HEK293 (cell line): ENCODE results near the gene KDM6A.

Experiments used
- CTCF ChIA-PET: fragments of 350-600 bp; formaldehyde crosslinking; extraction: SDS; loops from one replicate; lab custom pipeline; 2021; ENCODE audit warnings: antibody characterized with exemption; lab: Yijun Ruan, JAX
- POLR2A ChIA-PET: fragments of 300-600 bp; formaldehyde crosslinking; extraction: SDS; loops from one replicate; lab custom pipeline; 2020; ENCODE audit warnings: antibody characterized with exemption, inconsistent platforms; lab: Yijun Ruan, JAX
- H3K27ac ChIP-seq: fragments of 200-500 bp; sonication (Bioruptor generic); 2 replicates; pipeline ENCODE4 v1.5.1; 2014; ENCODE audit warnings: low read depth, low read length, control low read depth, inconsistent platforms; ENCODE audit errors: extremely low read depth
- H3K36me3 ChIP-seq, 2 experiments: fragments of 200-500 bp in 1 of 2; sonication (Bioruptor generic) in 1 of 2; 1 replicate in 1 of 2; 2 replicates in 1 of 2; pipeline ENCODE4 v1.5.1; 2014 to 2017; ENCODE audit warnings: inconsistent platforms in 2 of 2, low read length in 2 of 2; ENCODE audit not compliant: control insufficient read depth in 2 of 2, insufficient read depth in 1 of 2
- H3K4me1 ChIP-seq: fragments of 200-500 bp; sonication (Bioruptor generic); 2 replicates; pipeline ENCODE4 v1.5.1; 2014; ENCODE audit warnings: mild to moderate bottlenecking, low read length, inconsistent platforms; ENCODE audit not compliant: control insufficient read depth, insufficient read depth
- H3K4me3 ChIP-seq: 2 replicates; pipeline ENCODE4 v1.5.1; 2011; ENCODE audit warnings: low read depth, mild to moderate bottlenecking, control low read depth, low read length, moderate library complexity
- H3K9me3 ChIP-seq: fragments of 200-500 bp; sonication (Bioruptor generic); 2 replicates; pipeline ENCODE4 v1.5.1; 2014; ENCODE audit warnings: low read depth, low read length, inconsistent platforms; ENCODE audit not compliant: control insufficient read depth, insufficient read depth
- BCL11A ChIP-seq: fragments of 450-650 bp; formaldehyde crosslinking; IDR thresholded peaks from 2 replicates; pipeline ENCODE4 v1.5.1; 2016; ENCODE audit warnings: low read depth, missing biosample characterization, missing genetic modification characterization
- ELK4 ChIP-seq: IDR thresholded peaks from 2 replicates; pipeline ENCODE4 v1.6.1; 2011; ENCODE audit warnings: mild to moderate bottlenecking, low read depth, low read length, borderline replicate concordance
- FEZF1 ChIP-seq: fragments of 450-650 bp; formaldehyde crosslinking; IDR thresholded peaks from 2 replicates; pipeline ENCODE4 v1.5.1; 2016; ENCODE audit warnings: missing biosample characterization, missing genetic modification characterization
- GLIS1 ChIP-seq: fragments of 450-650 bp; formaldehyde crosslinking; IDR thresholded peaks from 2 replicates; pipeline ENCODE4 v1.5.1; 2016; ENCODE audit warnings: missing biosample characterization, missing genetic modification characterization
- KLF8 ChIP-seq: fragments of 450-650 bp; formaldehyde crosslinking; IDR thresholded peaks from 2 replicates; pipeline ENCODE4 v1.5.1; 2016; ENCODE audit warnings: missing biosample characterization, missing genetic modification characterization
- YY1 ChIP-seq: fragments of 450-650 bp; formaldehyde crosslinking; IDR thresholded peaks from 2 replicates; pipeline ENCODE4 v1.5.1; 2018; ENCODE audit warnings: missing biosample characterization, missing genetic modification characterization
- ZBTB10 ChIP-seq: fragments of 450-650 bp; formaldehyde crosslinking; IDR thresholded peaks from 2 replicates; pipeline ENCODE4 v1.5.1; 2016; ENCODE audit warnings: missing biosample characterization, missing genetic modification characterization
- ZBTB17 ChIP-seq: fragments of 450-650 bp; formaldehyde crosslinking; IDR thresholded peaks from 2 replicates; pipeline ENCODE4 v1.5.1; 2016; ENCODE audit warnings: missing biosample characterization, missing genetic modification characterization
- ZBTB21 ChIP-seq: fragments of 450-650 bp; formaldehyde crosslinking; IDR thresholded peaks from 2 replicates; pipeline ENCODE4 v1.5.1; 2017; ENCODE audit warnings: missing biosample characterization, missing genetic modification characterization
- ZBTB8A ChIP-seq: fragments of 450-650 bp; formaldehyde crosslinking; IDR thresholded peaks from 2 replicates; pipeline ENCODE4 v1.5.1; 2016; ENCODE audit warnings: missing biosample characterization, missing genetic modification characterization
- ZEB2 ChIP-seq: fragments of 450-650 bp; formaldehyde crosslinking; IDR thresholded peaks from 2 replicates; pipeline ENCODE4 v1.5.1; 2016; ENCODE audit warnings: missing biosample characterization, missing genetic modification characterization
- ZFHX2 ChIP-seq: fragments of 450-650 bp; formaldehyde crosslinking; conservative IDR thresholded peaks from 2 replicates; pipeline ENCODE4 v1.5.1; 2016; ENCODE audit warnings: missing biosample characterization, missing genetic modification characterization
- ZFP69B ChIP-seq: fragments of 450-650 bp; formaldehyde crosslinking; IDR thresholded peaks from 2 replicates; pipeline ENCODE4 v1.5.1; 2016; ENCODE audit warnings: missing biosample characterization, missing genetic modification characterization
- ZIC2 ChIP-seq: fragments of 450-650 bp; formaldehyde crosslinking; IDR thresholded peaks from 2 replicates; pipeline ENCODE4 v1.5.1; 2016; ENCODE audit warnings: missing biosample characterization, missing genetic modification characterization
- ZNF114 ChIP-seq: fragments of 450-650 bp; formaldehyde crosslinking; IDR thresholded peaks from 2 replicates; pipeline ENCODE4 v1.5.0; 2017; ENCODE audit warnings: missing biosample characterization, missing genetic modification characterization
- ZNF155 ChIP-seq: fragments of 450-650 bp; formaldehyde crosslinking; IDR thresholded peaks from 2 replicates; pipeline ENCODE4 v1.5.1; 2016; ENCODE audit warnings: missing biosample characterization, missing genetic modification characterization
- ZNF174 ChIP-seq: fragments of 450-650 bp; formaldehyde crosslinking; IDR thresholded peaks from 2 replicates; pipeline ENCODE4 v1.5.0; 2017; ENCODE audit warnings: missing biosample characterization, mild to moderate bottlenecking, missing genetic modification characterization
- ZNF221 ChIP-seq: fragments of 450-650 bp; formaldehyde crosslinking; IDR thresholded peaks from 2 replicates; pipeline ENCODE4 v1.5.1; 2017; ENCODE audit warnings: missing biosample characterization, missing genetic modification characterization, borderline replicate concordance
- ZNF350 ChIP-seq: fragments of 450-650 bp; formaldehyde crosslinking; IDR thresholded peaks from 2 replicates; pipeline ENCODE4 v1.5.0; 2017; ENCODE audit warnings: missing biosample characterization, mild to moderate bottlenecking, missing genetic modification characterization
- ZNF354C ChIP-seq: fragments of 450-650 bp; formaldehyde crosslinking; IDR thresholded peaks from 2 replicates; pipeline ENCODE4 v1.5.1; 2016; ENCODE audit warnings: missing biosample characterization, missing genetic modification characterization, low read depth, borderline replicate concordance
- ZNF488 ChIP-seq: fragments of 450-650 bp; formaldehyde crosslinking; IDR thresholded peaks from 2 replicates; pipeline ENCODE4 v1.5.1; 2016; ENCODE audit warnings: missing biosample characterization, missing genetic modification characterization
- ZNF510 ChIP-seq: fragments of 450-650 bp; formaldehyde crosslinking; IDR thresholded peaks from 2 replicates; pipeline ENCODE4 v1.5.1; 2018; ENCODE audit warnings: mild to moderate bottlenecking, missing genetic modification characterization, missing biosample characterization; ENCODE audit not compliant: insufficient replicate concordance
- ZNF548 ChIP-seq: fragments of 450-650 bp; formaldehyde crosslinking; IDR thresholded peaks from 2 replicates; pipeline ENCODE4 v1.5.1; 2016; ENCODE audit warnings: missing biosample characterization, missing genetic modification characterization
- ZNF626 ChIP-seq: fragments of 450-650 bp; sonication (Bioruptor Pico); formaldehyde crosslinking; IDR thresholded peaks from 2 replicates; pipeline ENCODE4 v1.5.1; 2018; ENCODE audit warnings: missing biosample characterization, missing genetic modification characterization, inconsistent platforms
- ZNF654 ChIP-seq: fragments of 450-650 bp; formaldehyde crosslinking; IDR thresholded peaks from 2 replicates; pipeline ENCODE4 v1.5.1; 2016; ENCODE audit warnings: low read depth, missing biosample characterization, missing genetic modification characterization
- ZNF658 ChIP-seq: fragments of 450-650 bp; formaldehyde crosslinking; IDR thresholded peaks from 2 replicates; pipeline ENCODE4; 2016; ENCODE audit warnings: missing biosample characterization, missing genetic modification characterization
- ZNF670 ChIP-seq: fragments of 450-650 bp; formaldehyde crosslinking; IDR thresholded peaks from 2 replicates; pipeline ENCODE4 v1.5.1; 2016; ENCODE audit warnings: missing biosample characterization, missing genetic modification characterization, low read depth
- ZNF843 ChIP-seq: fragments of 450-650 bp; formaldehyde crosslinking; IDR thresholded peaks from 2 replicates; pipeline ENCODE4 v1.5.1; 2016; ENCODE audit warnings: missing biosample characterization, missing genetic modification characterization
- ZSCAN30 ChIP-seq: fragments of 450-650 bp; IDR thresholded peaks from 2 replicates; pipeline ENCODE4 v1.5.1; 2018; ENCODE audit warnings: missing biosample characterization, mild to moderate bottlenecking, missing genetic modification characterization, moderate library complexity
- TF ChIP-seq, protein P1 (sequence below): fragments of 450-650 bp; formaldehyde crosslinking; IDR thresholded peaks from 2 replicates; pipeline ENCODE4 v1.5.1; 2016; ENCODE audit warnings: missing biosample characterization, missing genetic modification characterization
- TF ChIP-seq, protein P2 (sequence below): fragments of 450-650 bp; formaldehyde crosslinking; IDR thresholded peaks from 2 replicates; pipeline ENCODE4 v1.5.1; 2016; ENCODE audit warnings: missing biosample characterization, missing genetic modification characterization

The KDM6A gene

GRCh38 chrX:45046417-45046816 is 173.4 kb downstream of the KDM6A start:
- no peak overlapping the region for H3K27ac ChIP-seq
- no peaks in the 10 kb centered on the region for H3K9me3 ChIP-seq
- ChIA-PET CTCF (interaction anchor here (1.3 kb wide), 1 partner anchor 24 kb away, joined by 7 read pairs; no protein-coding TSS in a partner anchor), POLR2A (no interaction called here)
- peaks cover 0 to 8% of the 10 kb centered on the region in 2 experiments; a peak in 1 of 3 replicates for H3K36me3 ChIP-seq
- TF ChIP-seq ZNF221 (tag by site-specific recombination) (no peak), ZNF548 (tag by site-specific recombination) (no peak), ZNF114 (tag by site-specific recombination) (no peak), ZNF174 (tag by site-specific recombination) (no peak), ZBTB8A (tag by site-specific recombination) (no peak), ZNF658 (tag by site-specific recombination) (no peak), ZFHX2 (no peak), ZNF354C (no peak), ZNF510 (tag by site-specific recombination) (no peak), ZBTB10 (tag by site-specific recombination) (no peak), FEZF1 (tag by site-specific recombination) (no peak), ZEB2 (tag by site-specific recombination) (no peak), ZSCAN30 (no peak), ELK4 (no peak), ZFP69B (no peak), ZIC2 (tag by site-specific recombination) (no peak)
- TF ChIP-seq, protein P1, sequence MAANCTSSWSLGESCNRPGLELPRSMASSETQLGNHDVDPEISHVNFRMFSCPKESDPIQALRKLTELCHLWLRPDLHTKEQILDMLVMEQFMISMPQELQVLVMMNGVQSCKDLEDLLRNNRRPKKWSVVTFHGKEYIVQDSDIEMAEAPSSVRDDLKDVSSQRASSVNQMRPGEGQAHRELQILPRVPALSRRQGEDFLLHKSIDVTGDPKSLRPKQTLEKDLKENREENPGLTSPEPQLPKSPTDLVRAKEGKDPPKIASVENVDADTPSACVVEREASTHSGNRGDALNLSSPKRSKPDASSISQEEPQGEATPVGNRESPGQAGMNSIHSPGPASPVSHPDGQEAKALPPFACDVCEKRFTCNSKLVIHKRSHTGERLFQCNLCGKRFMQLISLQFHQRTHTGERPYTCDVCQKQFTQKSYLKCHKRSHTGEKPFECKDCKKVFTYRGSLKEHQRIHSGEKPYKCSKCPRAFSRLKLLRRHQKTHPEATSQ: no peak
- TF ChIP-seq, protein P2, sequence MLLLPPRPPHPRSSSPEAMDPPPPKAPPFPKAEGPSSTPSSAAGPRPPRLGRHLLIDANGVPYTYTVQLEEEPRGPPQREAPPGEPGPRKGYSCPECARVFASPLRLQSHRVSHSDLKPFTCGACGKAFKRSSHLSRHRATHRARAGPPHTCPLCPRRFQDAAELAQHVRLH: no peak
- no peaks in the 10 kb centered on the region for H3K4me1 ChIP-seq
- H3K4me3 ChIP-seq: no peak overlapping the region

GRCh38 chrX:45050558-45050957 is 177.6 kb downstream of the KDM6A start:
- ChIA-PET CTCF (no interaction called here), POLR2A (no interaction called here)
- Histone ChIP-seq H3K9me3 (no peaks in the 10 kb centered on the region), H3K36me3 (peaks cover 0 to 6% of the 10 kb centered on the region in 2 experiments; a peak in 1 of 3 replicates), H3K27ac (no peak overlapping the region), H3K4me3 (no peak overlapping the region), H3K4me1 (peaks cover 3% of the 10 kb centered on the region; the same call in 1 of the 2 replicates)
- TF ChIP-seq ZIC2 (tag by site-specific recombination) (no peak), ZBTB21 (tag by site-specific recombination) (no peak), KLF8 (tag by site-specific recombination) (no peak), ZNF654 (tag by site-specific recombination) (no peak), YY1 (tag by site-specific recombination) (no peak), ZNF670 (no peak), ZNF350 (tag by site-specific recombination) (no peak), ZNF843 (tag by site-specific recombination) (no peak), ZNF155 (tag by site-specific recombination) (no peak), BCL11A (no peak), ZBTB17 (tag by site-specific recombination) (no peak), ZNF488 (tag by site-specific recombination) (no peak), ZNF626 (tag by site-specific recombination) (no peak), GLIS1 (tag by site-specific recombination) (no peak)
